Rectal smooth muscle tissue (tissue), 1 donor: Measurements from ENCODE around the gene CAMTA1.

Experiments
- H3K27ac ChIP-seq: one replicate; pipeline ENCODE4 v1.7.0; 2013; ENCODE audit warnings: low read depth, low read length, inconsistent platforms
- H3K27me3 ChIP-seq: one replicate; pipeline ENCODE4 v1.7.0; 2013; ENCODE audit warnings: low read length; ENCODE audit not compliant: control insufficient read depth, insufficient read depth
- H3K36me3 ChIP-seq: one replicate; pipeline ENCODE4 v1.7.0; 2013; ENCODE audit warnings: low read length; ENCODE audit not compliant: control insufficient read depth, insufficient read depth
- H3K4me1 ChIP-seq: one replicate; pipeline ENCODE4 v1.7.0; 2013; ENCODE audit warnings: low read length; ENCODE audit not compliant: control insufficient read depth, insufficient read depth
- H3K4me3 ChIP-seq: one replicate; pipeline ENCODE4 v1.7.0; 2013; ENCODE audit warnings: low read length
- H3K9ac ChIP-seq: one replicate; pipeline ENCODE4 v1.7.0; 2013; ENCODE audit warnings: low read length

Gene CAMTA1

GRCh38 chr1:6966326-6966725 lies 181.1 kb downstream of the CAMTA1 start:
- Histone ChIP-seq H3K27ac (no peak overlapping the region), H3K36me3 (no peaks in the 10 kb centered on the region), H3K27me3 (peaks cover 7% of the 10 kb centered on the region), H3K4me1 (no peaks in the 10 kb centered on the region), H3K9ac (no peak overlapping the region), H3K4me3 (no peak overlapping the region)

GRCh38 chr1:6967431-6968111 lies 182.3 kb downstream of the CAMTA1 start:
- Histone ChIP-seq H3K4me3 (no peak overlapping the region), H3K9ac (no peak overlapping the region), H3K27ac (no peak overlapping the region), H3K36me3 (no peaks in the 10 kb centered on the region), H3K4me1 (no peaks in the 10 kb centered on the region), H3K27me3 (peaks cover 7% of the 10 kb centered on the region)

DNA sequence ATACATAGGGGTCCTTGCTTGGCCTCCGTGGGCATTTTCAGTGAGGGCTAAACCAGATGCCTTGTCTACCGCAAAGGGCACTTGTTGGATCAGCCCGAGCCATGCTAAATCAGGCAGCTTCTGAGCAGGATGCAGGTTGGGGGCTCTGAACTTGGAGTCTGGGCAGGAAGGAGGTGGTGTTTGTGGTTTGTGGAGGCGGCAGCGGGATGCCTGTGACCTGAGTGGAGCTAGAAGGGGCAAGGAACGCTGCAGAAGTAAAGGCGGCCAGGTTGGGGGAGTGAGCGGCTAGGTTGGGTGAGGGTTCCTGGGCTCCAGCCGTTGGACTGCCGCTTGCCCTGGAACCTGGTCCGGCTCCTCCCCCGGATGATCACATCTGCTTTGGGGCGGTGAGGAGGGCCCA lies 183.9 kb downstream of the CAMTA1 start:
- Histone ChIP-seq H3K27me3 (peaks cover 3% of the 10 kb centered on the region), H3K36me3 (no peaks in the 10 kb centered on the region), H3K9ac (no peak overlapping the region), H3K27ac (no peak overlapping the region), H3K4me1 (no peaks in the 10 kb centered on the region), H3K4me3 (no peak overlapping the region)

- Histone ChIP-seq H3K4me3 (no peak overlapping the region), H3K36me3 (no peaks in the 10 kb centered on the region), H3K9ac (no peak overlapping the region), H3K27me3 (peaks cover 3% of the 10 kb centered on the region), H3K4me1 (no peaks in the 10 kb centered on the region), H3K27ac (no peak overlapping the region)
These were observed 184.5 kb downstream of the CAMTA1 start for GRCh38 chr1:6969762-6970161.

GRCh38 chr1:6970221-6970620 lies 185.0 kb downstream of the CAMTA1 start:
- peaks cover 3% of the 10 kb centered on the region for H3K27me3 ChIP-seq
- H3K4me1 ChIP-seq: no peaks in the 10 kb centered on the region
- H3K4me3 ChIP-seq: no peak overlapping the region
- H3K36me3 ChIP-seq: no peaks in the 10 kb centered on the region
- no peak overlapping the region for H3K27ac ChIP-seq
- H3K9ac ChIP-seq: no peak overlapping the region

GRCh38 chr1:6971048-6971447 lies 185.8 kb downstream of the CAMTA1 start:
- peaks cover 3% of the 10 kb centered on the region for H3K27me3 ChIP-seq
- no peak overlapping the region for H3K4me3 ChIP-seq
- H3K27ac ChIP-seq: no peak overlapping the region
- no peaks in the 10 kb centered on the region for H3K4me1 ChIP-seq
- no peak overlapping the region for H3K9ac ChIP-seq
- H3K36me3 ChIP-seq: no peaks in the 10 kb centered on the region

- Histone ChIP-seq H3K27ac (no peak overlapping the region), H3K4me3 (no peak overlapping the region), H3K9ac (no peak overlapping the region), H3K4me1 (no peaks in the 10 kb centered on the region), H3K36me3 (no peaks in the 10 kb centered on the region), H3K27me3 (peaks cover 3% of the 10 kb centered on the region)
These were observed 186.4 kb downstream of the CAMTA1 start for GRCh38 chr1:6971699-6972098.

DNA sequence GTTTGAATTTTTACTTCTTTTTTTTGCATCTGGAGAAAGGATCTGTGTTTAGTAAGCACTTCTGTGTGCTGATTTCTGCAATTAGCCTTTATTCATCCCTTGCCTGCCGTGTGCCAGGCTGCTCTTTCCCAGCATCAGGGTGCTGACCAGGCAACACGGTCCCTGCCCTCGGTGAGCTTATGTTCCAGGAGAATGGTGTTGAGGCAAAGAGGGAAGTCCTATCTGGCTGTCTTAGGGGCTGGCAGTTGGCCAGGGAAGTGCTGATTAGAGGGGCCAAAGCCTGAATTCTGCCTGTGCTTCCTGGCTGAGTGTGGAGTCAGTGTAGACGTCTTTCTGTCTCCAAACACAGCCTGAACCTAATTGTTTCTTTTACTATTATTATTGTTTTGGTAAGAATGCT lies 187.1 kb downstream of the CAMTA1 start:
- Histone ChIP-seq H3K4me1 (no peaks in the 10 kb centered on the region), H3K4me3 (no peak overlapping the region), H3K27ac (no peak overlapping the region), H3K9ac (no peak overlapping the region), H3K27me3 (peaks cover 3% of the 10 kb centered on the region), H3K36me3 (no peaks in the 10 kb centered on the region)

GRCh38 chr1:6975331-6976043 lies 190.2 kb downstream of the CAMTA1 start:
- Histone ChIP-seq H3K9ac (no peak overlapping the region), H3K36me3 (no peaks in the 10 kb centered on the region), H3K27me3 (no peaks in the 10 kb centered on the region), H3K27ac (no peak overlapping the region), H3K4me1 (no peaks in the 10 kb centered on the region), H3K4me3 (no peak overlapping the region)

GRCh38 chr1:6976044-6976375 lies 190.8 kb downstream of the CAMTA1 start:
- H3K36me3 ChIP-seq: no peaks in the 10 kb centered on the region
- H3K4me1 ChIP-seq: no peaks in the 10 kb centered on the region
- no peak overlapping the region for H3K27ac ChIP-seq
- no peak overlapping the region for H3K9ac ChIP-seq
- H3K27me3 ChIP-seq: no peaks in the 10 kb centered on the region
- no peak overlapping the region for H3K4me3 ChIP-seq

GRCh38 chr1:6979003-6979613 lies 193.9 kb downstream of the CAMTA1 start:
- H3K36me3 ChIP-seq: no peaks in the 10 kb centered on the region
- no peak overlapping the region for H3K9ac ChIP-seq
- H3K27ac ChIP-seq: no peak overlapping the region
- no peaks in the 10 kb centered on the region for H3K27me3 ChIP-seq
- H3K4me1 ChIP-seq: no peaks in the 10 kb centered on the region
- H3K4me3 ChIP-seq: no peak overlapping the region

GRCh38 chr1:6981595-6981994 lies 196.3 kb downstream of the CAMTA1 start:
- Histone ChIP-seq H3K4me3 (no peak overlapping the region), H3K9ac (no peak overlapping the region), H3K4me1 (no peaks in the 10 kb centered on the region), H3K36me3 (no peaks in the 10 kb centered on the region), H3K27me3 (no peaks in the 10 kb centered on the region), H3K27ac (no peak overlapping the region)

DNA sequence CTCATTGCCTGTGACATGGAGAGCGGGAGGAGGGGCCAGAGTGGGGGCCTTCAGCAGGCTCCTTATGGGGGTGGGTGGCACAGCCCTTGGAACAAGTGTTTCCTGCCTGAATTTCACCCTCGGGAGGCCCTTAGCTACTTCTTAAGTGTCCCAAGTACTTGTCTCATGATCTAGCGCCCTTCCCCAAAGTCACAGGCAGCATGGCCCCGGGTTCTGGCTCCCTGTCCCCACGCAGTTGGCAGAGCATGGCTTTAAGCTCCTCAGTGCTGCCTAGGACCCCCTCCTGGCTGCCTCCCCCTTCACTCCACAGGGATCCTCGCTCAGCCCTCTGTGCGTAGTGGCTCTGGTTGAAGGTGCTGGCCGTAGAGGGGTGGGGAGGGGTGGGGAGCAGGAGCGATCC lies 197.2 kb downstream of the CAMTA1 start:
- Histone ChIP-seq H3K27me3 (no peaks in the 10 kb centered on the region), H3K4me1 (no peaks in the 10 kb centered on the region), H3K4me3 (no peak overlapping the region), H3K27ac (no peak overlapping the region), H3K36me3 (no peaks in the 10 kb centered on the region), H3K9ac (no peak overlapping the region)
